GM04503 (cell line): ENCODE results near the gene ATRIP.

Source experiments
- DNase-seq: peaks from one replicate; pipeline ENCODE4 v3.0.0-alpha.2; 2012; ENCODE audit warnings: low read depth

The ATRIP gene

GRCh38 chr3:48423883-48424695 is 22.4 kb upstream of the ATRIP start:
- DNase-seq, result no peak

GRCh38 chr3:48425281-48425812 is 21.2 kb upstream of the ATRIP start:
- no peak for DNase-seq

GRCh38 chr3:48426401-48426909 is 20.1 kb upstream of the ATRIP start:
- DNase-seq, result no peak

- no peak for DNase-seq
Measured at GRCh38 chr3:48426944-48427629, 19.4 kb upstream of the ATRIP start.

GRCh38 chr3:48427630-48427962 is 18.9 kb upstream of the ATRIP start:
- no peak for DNase-seq

- DNase-seq, result no peak
Measured at GRCh38 chr3:48428088-48428571, 18.4 kb upstream of the ATRIP start.

GRCh38 chr3:48428572-48429316 is 17.8 kb upstream of the ATRIP start:
- no peak for DNase-seq

GRCh38 chr3:48429317-48429959 is 17.1 kb upstream of the ATRIP start:
- no peak for DNase-seq

GRCh38 chr3:48429960-48430707 is 16.4 kb upstream of the ATRIP start, which contains the start of gene PLXNB1:
TSS of gene PLXNB1 (minus strand) at chr3:48430086. CDS start at chr3:48424611, 5,475 bp downstream.
- no peak for DNase-seq

- DNase-seq, result no peak
Measured at GRCh38 chr3:48430708-48431101, 15.8 kb upstream of the ATRIP start.

GRCh38 chr3:48431224-48432029 is 15.1 kb upstream of the ATRIP start:
- DNase-seq, result no peak

GRCh38 chr3:48432411-48433371 is 13.8 kb upstream of the ATRIP start:
- DNase-seq, result no peak

- DNase-seq, result peak; percentile 56
Measured at GRCh38 chr3:48433472-48434118, 12.9 kb upstream of the ATRIP start.

- DNase-seq, result no peak
Measured at GRCh38 chr3:48434591-48435222, 11.8 kb upstream of the ATRIP start.

GRCh38 chr3:48435223-48435595 is 11.3 kb upstream of the ATRIP start:
- no peak for DNase-seq

GRCh38 chr3:48435774-48436476 is 10.6 kb upstream of the ATRIP start:
- DNase-seq, result no peak

- DNase-seq, result no peak
Measured at GRCh38 chr3:48436477-48436787, 10.1 kb upstream of the ATRIP start.
